B cell (primary cell): Measurements from ENCODE around the gene CREBBP.

ENCODE experiments used
- CTCF ChIP-seq: fragments of 200-600 bp; IDR thresholded peaks from one replicate; pipeline ENCODE4 v1.8.0; 2022; ENCODE audit warnings: antibody characterized with exemption, mild to moderate bottlenecking
- EZH2 ChIP-seq: IDR thresholded peaks from 2 replicates; pipeline ENCODE4 v1.6.1; 2012; ENCODE audit warnings: borderline replicate concordance, low read depth, mild to moderate bottlenecking, moderate library complexity, low read length; ENCODE audit not compliant: insufficient read depth, poor library complexity, severe bottlenecking

GRCh38 chr16:3890091-3890490, 9.6 kb upstream of the CREBBP start:
- TF ChIP-seq CTCF, result no peak
- no peak for TF ChIP-seq EZH2
